PC-9 (cell line): ENCODE measurements around the gene IMMT. TPM values are rescaled to one million over a fixed set of nuclear protein-coding genes. Genes with fewer than 3 reads are reported as not detected.

Experiments
- BruUV-seq: library from RNA; stranded (reverse); fragments of 400-500 nt; replicated peaks from 2 replicates; lab custom pipeline; 2021; lab: Mats Ljungman, UMichigan
- CTCF ChIA-PET: fragments of 300-600 bp; sonication (Branson Sonifier 250); formaldehyde crosslinking; loops from one replicate; lab custom pipeline; 2022; ENCODE audit warnings: antibody characterized with exemption; lab: Charles Lee
- POLR2A ChIA-PET: fragments of 300-600 bp; sonication (Branson Sonifier 250); formaldehyde crosslinking; loops from one replicate; lab custom pipeline; 2022; ENCODE audit warnings: antibody characterized with exemption; ENCODE audit not compliant: unreplicated experiment; lab: Charles Lee
- DNase-seq, 2 experiments: peaks; one replicate each; pipeline versions ENCODE4 v3.0.0 to v3.0.0-alpha.2; 2015 to 2022; ENCODE audit warnings: mixed read lengths in 1 of 2
- H2AFZ ChIP-seq: fragments of 200-600 bp; sonication (generic); 2 replicates; pipeline ENCODE4 v1.8.1; 2017; ENCODE audit warnings: antibody characterized with exemption
- H3F3A ChIP-seq: fragments of 200-600 bp; sonication (generic); 2 replicates; pipeline ENCODE4 v1.8.1; 2017; ENCODE audit warnings: antibody characterized with exemption, mild to moderate bottlenecking, low read depth; ENCODE audit not compliant: insufficient read depth
- H3K27ac ChIP-seq: fragments of 200-600 bp; sonication (generic); 2 replicates; pipeline ENCODE4 v1.6.1; 2016; ENCODE audit warnings: mixed run types
- H3K27me3 ChIP-seq: fragments of 200-600 bp; sonication (generic); 2 replicates; pipeline ENCODE4 v1.6.1; 2016; ENCODE audit warnings: low read depth, mixed run types; ENCODE audit not compliant: insufficient read depth
- H3K36me3 ChIP-seq: fragments of 200-600 bp; sonication (generic); 2 replicates; pipeline ENCODE4 v1.6.1; 2016; ENCODE audit warnings: low read depth, mixed run types
- H3K4me1 ChIP-seq: fragments of 200-600 bp; sonication (generic); replicated peaks from 2 replicates; pipeline ENCODE4 v1.6.1; 2016; ENCODE audit warnings: mixed run types; ENCODE audit not compliant: insufficient read depth
- H3K4me2 ChIP-seq: fragments of 200-600 bp; sonication (generic); 2 replicates; pipeline ENCODE4 v1.6.1; 2017; ENCODE audit warnings: mixed run types
- H3K4me3 ChIP-seq: fragments of 200-600 bp; sonication (generic); 2 replicates; pipeline ENCODE4 v1.6.1; 2016; ENCODE audit warnings: mixed run types
- H3K79me2 ChIP-seq: fragments of 200-600 bp; sonication (generic); 2 replicates; pipeline ENCODE4 v1.6.1; 2017; ENCODE audit warnings: low read depth, mixed run types
- H3K9me2 ChIP-seq: fragments of 200-600 bp; sonication (generic); 2 replicates; pipeline ENCODE4 v1.8.1; 2017; ENCODE audit warnings: mild to moderate bottlenecking; ENCODE audit not compliant: insufficient read depth
- H3K9me3 ChIP-seq: fragments of 200-600 bp; sonication (generic); 2 replicates; pipeline ENCODE4 v1.8.1; 2016; ENCODE audit warnings: low read depth; ENCODE audit not compliant: insufficient read depth
- H4K20me1 ChIP-seq: fragments of 200-600 bp; sonication (generic); 2 replicates; pipeline ENCODE4 v1.8.1; 2017; ENCODE audit not compliant: insufficient read depth
- CTCF ChIP-seq: fragments of 200-600 bp; sonication (generic); conservative IDR thresholded peaks from 2 replicates; pipeline ENCODE4 v1.6.1; 2017; ENCODE audit warnings: mixed run types, antibody characterized with exemption, mild to moderate bottlenecking, moderate library complexity
- EZH2 ChIP-seq: fragments of 200-600 bp; sonication (generic); IDR thresholded peaks from 2 replicates; pipeline ENCODE4 v1.8.0; 2017; ENCODE audit warnings: antibody characterized with exemption, low read depth
- intact Hi-C: fragments of 100-400 bp; cut with micrococcal nuclease; formaldehyde crosslinking; loops from one replicate; pipeline ENCODE4 v1.10.0; 2022; ENCODE audit not compliant: unreplicated experiment
- total RNA-seq: library from RNA; stranded (reverse); gene quantifications from 2 replicates; pipeline ENCODE4 v1.2.3, GENCODE V29; 2021

Gene IMMT
- total RNA-seq, 1 experiment from 2014 or later: 114 TPM

DNA sequence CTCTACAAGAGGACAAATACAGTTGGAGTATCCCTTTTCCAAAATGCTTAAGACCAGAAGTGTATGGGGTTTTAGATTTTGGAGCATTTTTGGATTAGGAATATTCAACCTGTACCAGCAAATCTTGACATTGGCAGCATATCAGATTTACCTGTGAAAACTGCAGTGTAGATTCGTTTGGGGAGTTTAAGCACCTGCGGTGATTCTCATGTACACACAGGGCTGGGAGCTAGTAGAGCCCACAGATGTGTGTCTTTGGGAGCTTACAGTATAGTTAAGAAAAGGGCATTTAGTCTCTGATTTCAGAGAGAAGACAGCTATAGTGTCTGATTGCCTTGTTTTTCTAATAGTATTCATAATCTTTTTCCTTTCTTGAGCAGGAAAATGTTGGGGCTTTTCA, 59.1 kb downstream of the IMMT start:
- Histone ChIP-seq H3K27me3 (no peaks in the 10 kb centered on the region), H2AFZ (no peak overlapping the region), H3K4me2 (no peak overlapping the region), H3K4me1 (no peaks in the 10 kb centered on the region), H3F3A (peaks cover 17% of the 10 kb centered on the region), H3K27ac (no peak overlapping the region), H3K36me3 (peaks cover 60% of the 10 kb centered on the region), H3K9me2 (no peaks in the 10 kb centered on the region), H3K9me3 (no peaks in the 10 kb centered on the region), H3K79me2 (no peaks in the 10 kb centered on the region), H3K4me3 (no peak overlapping the region), H4K20me1 (no peaks in the 10 kb centered on the region)
- no peak for DNase-seq
- ChIA-PET CTCF (no interaction called here), POLR2A (no interaction called here)
- intact Hi-C loops: no loop called here
- TF ChIP-seq CTCF (no peak), EZH2 (no peak)
- no TSS peak for BruUV-seq

- no peak overlapping the region for H3K4me3 ChIP-seq
- no peaks in the 10 kb centered on the region for H4K20me1 ChIP-seq
- H3K36me3 ChIP-seq: peaks cover 64% of the 10 kb centered on the region
- POLR2A ChIA-PET: no interaction called here
- TF ChIP-seq EZH2 (no peak), CTCF (no peak)
- no peaks in the 10 kb centered on the region for H3K9me2 ChIP-seq
- DNase-seq: no peak
- no peak overlapping the region for H3K27ac ChIP-seq
- H2AFZ ChIP-seq: no peak overlapping the region
- H3K79me2 ChIP-seq: no peaks in the 10 kb centered on the region
- H3K4me2 ChIP-seq: no peak overlapping the region
- peaks cover 14% of the 10 kb centered on the region for H3F3A ChIP-seq
- no peaks in the 10 kb centered on the region for H3K4me1 ChIP-seq
- intact Hi-C loops: no loop called here
- no peaks in the 10 kb centered on the region for H3K9me3 ChIP-seq
- CTCF ChIA-PET: no interaction called here
- H3K27me3 ChIP-seq: no peaks in the 10 kb centered on the region
- BruUV-seq: no TSS peak
Observed at GRCh38 chr2:86135653-86136052, 59.6 kb downstream of the IMMT start.

DNA sequence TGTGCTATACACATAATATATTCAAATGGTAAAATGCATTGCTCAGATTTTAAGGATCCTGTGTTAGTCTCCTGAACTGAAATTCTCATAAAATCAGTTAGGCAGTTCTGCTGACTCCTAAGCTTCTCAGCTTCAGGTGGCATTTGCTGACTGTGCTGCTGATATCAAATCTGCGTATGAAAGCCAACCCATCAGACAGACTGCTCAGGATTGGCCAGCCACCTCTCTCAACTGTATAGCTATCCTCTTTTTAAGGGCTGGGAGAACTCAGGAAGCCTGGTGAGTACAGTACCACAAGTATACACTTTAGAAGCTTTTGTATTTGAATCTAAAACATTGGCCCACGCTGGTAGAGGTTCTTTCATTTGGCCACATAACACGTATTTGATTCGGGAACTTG, 60.6 kb downstream of the IMMT start:
- Histone ChIP-seq H2AFZ (no peak overlapping the region), H3K27me3 (no peaks in the 10 kb centered on the region), H3K4me1 (no peaks in the 10 kb centered on the region), H3K9me3 (no peaks in the 10 kb centered on the region), H3K9me2 (no peaks in the 10 kb centered on the region), H3K4me3 (no peak overlapping the region), H3K4me2 (no peak overlapping the region), H3K36me3 (peaks cover 64% of the 10 kb centered on the region), H3K27ac (no peak overlapping the region), H3F3A (peaks cover 4% of the 10 kb centered on the region), H3K79me2 (no peaks in the 10 kb centered on the region), H4K20me1 (no peaks in the 10 kb centered on the region)
- BruUV-seq: no TSS peak
- DNase-seq: no peak
- CTCF ChIA-PET: no interaction called here
- POLR2A ChIA-PET: no interaction called here
- no peak for TF ChIP-seq CTCF
- TF ChIP-seq EZH2: no peak
- intact Hi-C loops: no loop called here
